PC-3 (cell line): ENCODE results near the gene SAMHD1. TPM values are rescaled to one million over a fixed set of nuclear protein-coding genes. Genes with fewer than 3 reads are reported as not detected.

Experiments used
- ATAC-seq: fragments of 200-7000 bp; cut with Tn5 transposase; 2 replicates; pipeline ENCODE4 v1.9.1; 2020; ENCODE audit warnings: mild to moderate bottlenecking, moderate library complexity
- BruUV-seq: library from RNA; stranded (reverse); fragments of 400-500 nt; replicated peaks from 2 replicates; lab custom pipeline; 2021; lab: Mats Ljungman, UMichigan
- CTCF ChIA-PET: fragments of 300-600 bp; sonication (Branson Sonifier 250); formaldehyde crosslinking; loops from one replicate; lab custom pipeline; 2022; ENCODE audit warnings: antibody characterized with exemption; lab: Charles Lee
- POLR2A ChIA-PET: fragments of 300-600 bp; sonication (Branson Sonifier 250); formaldehyde crosslinking; loops from one replicate; lab custom pipeline; 2022; ENCODE audit warnings: antibody characterized with exemption; ENCODE audit not compliant: unreplicated experiment; lab: Charles Lee
- DNase-seq: peaks from one replicate; pipeline ENCODE4 v3.0.0-alpha.2; 2015
- H2AFZ ChIP-seq: fragments of 300-600 bp; sonication (generic); 2 replicates; pipeline ENCODE4 v1.6.0; 2016; ENCODE audit warnings: antibody characterized with exemption, low read length
- H3F3A ChIP-seq: fragments of 300-600 bp; sonication (generic); one replicate; pipeline ENCODE4 v1.6.0; 2017; ENCODE audit warnings: antibody characterized with exemption, low read length, control low read depth, mild to moderate bottlenecking; ENCODE audit not compliant: unreplicated experiment
- H3K27ac ChIP-seq: fragments of 300-600 bp; sonication (generic); 2 replicates; pipeline ENCODE4 v1.5.1; 2016; ENCODE audit warnings: mild to moderate bottlenecking, low read length
- H3K27me3 ChIP-seq: fragments of 300-600 bp; sonication (generic); 2 replicates; pipeline ENCODE4 v1.6.1; 2016; ENCODE audit warnings: low read length, mixed read lengths
- H3K36me3 ChIP-seq: fragments of 300-600 bp; sonication (generic); 2 replicates; pipeline ENCODE4 v1.6.1; 2016; ENCODE audit warnings: low read depth, mixed run types, low read length, mixed read lengths
- H3K4me1 ChIP-seq: fragments of 300-600 bp; sonication (generic); 2 replicates; pipeline ENCODE4 v1.5.1; 2016; ENCODE audit warnings: low read length; ENCODE audit not compliant: insufficient read depth
- H3K4me2 ChIP-seq: fragments of 300-600 bp; sonication (generic); 2 replicates; pipeline ENCODE4 v1.6.0; 2016; ENCODE audit warnings: low read length
- H3K4me3 ChIP-seq: fragments of 300-600 bp; sonication (generic); 2 replicates; pipeline ENCODE4 v1.5.1; 2016; ENCODE audit warnings: mild to moderate bottlenecking, low read length, mixed read lengths
- H3K79me2 ChIP-seq: fragments of 300-600 bp; sonication (generic); 2 replicates; pipeline ENCODE4 v1.6.1; 2017; ENCODE audit warnings: low read length, mixed read lengths
- H3K9ac ChIP-seq: fragments of 300-600 bp; sonication (generic); 2 replicates; pipeline ENCODE4 v1.6.0; 2016; ENCODE audit warnings: mild to moderate bottlenecking, low read length
- H3K9me2 ChIP-seq: fragments of 300-600 bp; sonication (generic); replicated peaks from 2 replicates; pipeline ENCODE4 v1.6.1; 2016; ENCODE audit warnings: mixed run types, low read length, mixed read lengths
- H3K9me3 ChIP-seq: fragments of 300-600 bp; sonication (generic); 2 replicates; pipeline ENCODE4 v1.6.1; 2016; ENCODE audit warnings: low read length, mixed read lengths
- H4K20me1 ChIP-seq: fragments of 300-600 bp; sonication (generic); 2 replicates; pipeline ENCODE4 v1.6.1; 2016; ENCODE audit warnings: low read length, mixed read lengths
- CTCF ChIP-seq: fragments of 300-600 bp; sonication (generic); conservative IDR thresholded peaks from 2 replicates; pipeline ENCODE4 v1.5.1; 2017; ENCODE audit warnings: antibody characterized with exemption, low read depth, mild to moderate bottlenecking, low read length
- EZH2 ChIP-seq: fragments of 300-600 bp; sonication (generic); IDR thresholded peaks from one replicate; pipeline ENCODE4 v1.6.1; 2017; ENCODE audit warnings: antibody characterized with exemption, mild to moderate bottlenecking, low read length; ENCODE audit not compliant: unreplicated experiment
- EZH2phosphoT487 ChIP-seq: fragments of 300-600 bp; sonication (generic); IDR thresholded peaks from 2 replicates; pipeline ENCODE4 v1.6.1; 2018; ENCODE audit warnings: mild to moderate bottlenecking, antibody characterized with exemption, low read length, borderline replicate concordance
- intact Hi-C: fragments of 100-400 bp; cut with micrococcal nuclease; formaldehyde crosslinking; loops from 2 replicates; pipeline ENCODE4 v1.9.0; 2023
- total RNA-seq: library from RNA; depleted of rRNA; stranded (reverse); fragments of >200 nt; gene quantifications from 2 replicates; pipeline ENCODE4 v1.2.3, GENCODE V29; 2014

Gene SAMHD1
- total RNA-seq, 1 experiment from 2014 or later, result 24.2 TPM

- Histone ChIP-seq H3K36me3 (no peaks in the 10 kb centered on the region), H3K4me1 (no peaks in the 10 kb centered on the region), H3K4me3 (no peak overlapping the region), H3K79me2 (no peaks in the 10 kb centered on the region), H3K27me3 (no peaks in the 10 kb centered on the region), H3K27ac (no peak overlapping the region), H3K9ac (no peak overlapping the region), H4K20me1 (no peaks in the 10 kb centered on the region), H3K9me3 (no peaks in the 10 kb centered on the region), H3F3A (no peaks in the 10 kb centered on the region), H3K9me2 (no peaks in the 10 kb centered on the region), H2AFZ (no peak overlapping the region), H3K4me2 (no peak overlapping the region)
- POLR2A ChIA-PET, result no interaction called here
- DNase-seq, result no peak
- ATAC-seq, result no peak
- no TSS peak for BruUV-seq
- intact Hi-C loops, result no loop called here
- CTCF ChIA-PET, result no interaction called here
- TF ChIP-seq CTCF (no peak), EZH2 (no peak), EZH2phosphoT487 (no peak)
These were observed 19.6 kb upstream of the SAMHD1 start for GRCh38 chr20:36971103-36971502.

GRCh38 chr20:36969478-36970186, 18.1 kb upstream of the SAMHD1 start:
- BruUV-seq, result no TSS peak
- no peaks in the 10 kb centered on the region for H3K79me2 ChIP-seq
- H3K9ac ChIP-seq, result no peak overlapping the region
- ChIA-PET CTCF (no interaction called here), POLR2A (no interaction called here)
- H3K4me1 ChIP-seq, result no peaks in the 10 kb centered on the region
- intact Hi-C loops, result no loop called here
- ATAC-seq (no peak), DNase-seq (no peak)
- H3K27ac ChIP-seq, result no peak overlapping the region
- H3K9me3 ChIP-seq, result no peaks in the 10 kb centered on the region
- no peaks in the 10 kb centered on the region for H3K36me3 ChIP-seq
- no peak for TF ChIP-seq EZH2phosphoT487
- TF ChIP-seq EZH2, result no peak
- no peak for TF ChIP-seq CTCF
- no peaks in the 10 kb centered on the region for H3K27me3 ChIP-seq
- H3F3A ChIP-seq, result no peaks in the 10 kb centered on the region
- H3K4me2 ChIP-seq, result no peak overlapping the region
- H3K4me3 ChIP-seq, result no peak overlapping the region
- H3K9me2 ChIP-seq, result no peaks in the 10 kb centered on the region
- H2AFZ ChIP-seq, result no peak overlapping the region
- H4K20me1 ChIP-seq, result no peaks in the 10 kb centered on the region

GRCh38 chr20:36969051-36969450, 17.5 kb upstream of the SAMHD1 start:
- Histone ChIP-seq H3K9ac (no peak overlapping the region), H3K4me1 (no peaks in the 10 kb centered on the region), H2AFZ (no peak overlapping the region), H3K9me2 (no peaks in the 10 kb centered on the region), H3K27ac (no peak overlapping the region), H3K27me3 (no peaks in the 10 kb centered on the region), H3K4me2 (no peak overlapping the region), H3K36me3 (no peaks in the 10 kb centered on the region), H3K79me2 (no peaks in the 10 kb centered on the region), H3K9me3 (no peaks in the 10 kb centered on the region), H4K20me1 (no peaks in the 10 kb centered on the region), H3F3A (no peaks in the 10 kb centered on the region), H3K4me3 (no peak overlapping the region)
- no peak for DNase-seq
- BruUV-seq, result no TSS peak
- CTCF ChIA-PET, result no interaction called here
- intact Hi-C loops, result no loop called here
- POLR2A ChIA-PET, result no interaction called here
- TF ChIP-seq EZH2phosphoT487, result no peak
- no peak for TF ChIP-seq CTCF
- no peak for TF ChIP-seq EZH2
- no peak for ATAC-seq
